HG03565 (cell line): ENCODE results near the gene TRA2B.

Source experiments
- ATAC-seq: cut with Tn5 transposase; IDR thresholded peaks from one replicate; pipeline ENCODE4 v1.9.1; 2021; ENCODE audit warnings: mild to moderate bottlenecking, moderate library complexity; ENCODE audit not compliant: unreplicated experiment

The TRA2B gene

GRCh38 chr3:185878920-185879319 is 58.9 kb downstream of the TRA2B start:
- no peak for ATAC-seq

DNA sequence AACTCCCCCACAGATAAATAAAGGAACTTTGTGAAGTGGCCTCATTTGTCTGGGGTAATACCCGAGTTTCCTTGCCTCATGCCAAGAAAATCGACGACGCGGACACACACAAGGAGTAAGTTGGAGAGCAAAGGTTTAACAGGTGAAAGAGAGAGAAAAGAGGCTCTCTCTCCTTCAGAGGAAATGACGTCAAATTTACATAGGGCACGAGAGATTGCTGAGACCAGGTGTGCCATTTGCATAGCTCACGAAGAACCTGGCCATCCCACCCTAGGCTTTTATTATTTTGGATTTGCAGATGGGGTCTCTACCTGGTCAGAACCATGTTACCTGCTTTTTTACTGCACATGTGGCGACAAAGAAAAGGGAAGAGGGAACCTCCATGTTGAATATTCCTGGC is 63.7 kb downstream of the TRA2B start:
- ATAC-seq, result no peak

GRCh38 chr3:185867650-185868049 is 70.2 kb downstream of the TRA2B start:
- no peak for ATAC-seq

DNA sequence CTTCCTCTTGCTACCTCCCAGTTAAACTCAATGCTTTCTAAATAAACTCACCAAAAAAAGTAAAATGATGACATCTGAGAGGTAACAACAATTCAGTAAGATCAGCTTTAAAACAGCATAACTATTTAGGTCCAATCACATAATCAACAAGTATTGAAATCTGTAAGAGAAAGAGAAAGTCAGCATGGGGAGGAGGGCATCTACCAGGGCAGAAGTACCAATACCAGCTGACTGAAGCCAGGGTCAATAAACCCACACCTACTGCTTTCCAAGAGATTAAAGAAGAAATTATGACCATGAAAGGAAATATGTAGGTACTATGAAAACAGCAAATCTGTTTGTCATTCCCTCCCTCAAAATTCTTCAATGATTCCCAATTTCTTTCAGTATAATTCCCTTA is 70.8 kb downstream of the TRA2B start:
- no peak for ATAC-seq

DNA sequence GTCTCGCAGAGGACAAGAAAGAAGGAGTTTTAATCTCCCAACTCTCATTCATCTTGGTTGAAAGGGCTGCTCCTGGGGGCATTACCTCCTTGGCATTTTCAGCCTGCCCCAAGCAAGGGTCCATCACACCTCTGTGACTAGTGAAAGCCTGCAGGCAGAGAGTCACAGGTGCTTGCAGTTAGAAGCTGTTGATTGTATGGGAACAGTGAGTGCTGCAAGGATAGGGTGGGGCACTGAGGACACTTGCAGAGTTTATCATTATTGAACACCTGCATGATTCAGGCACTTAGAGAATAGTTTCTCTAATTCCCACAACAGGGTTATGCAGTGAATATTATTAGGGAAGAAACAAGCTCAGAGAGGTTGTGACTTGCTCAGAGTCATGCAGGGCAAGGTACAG is 71.3 kb downstream of the TRA2B start:
- ATAC-seq, result no peak
